Endodermal cell (in vitro differentiated cells): ENCODE data around the gene PI4KA. TPM values are rescaled to one million over a fixed set of nuclear protein-coding genes. Genes with fewer than 3 reads are reported as not detected.

ENCODE experiments used
- DNase-seq: peaks from one replicate; pipeline ENCODE4 v3.0.0-alpha.2; 2017
- H3K27ac ChIP-seq: 2 replicates; pipeline ENCODE4 v1.5.1; 2013; ENCODE audit warnings: mild to moderate bottlenecking, low read depth, low read length, moderate library complexity
- H3K27me3 ChIP-seq: 2 replicates; pipeline ENCODE4 v1.6.1; 2013; ENCODE audit warnings: mild to moderate bottlenecking, low read length, moderate library complexity; ENCODE audit not compliant: insufficient read depth, control insufficient read depth, poor library complexity, severe bottlenecking
- H3K36me3 ChIP-seq: 2 replicates; pipeline ENCODE4 v1.7.0; 2013; ENCODE audit warnings: mild to moderate bottlenecking, low read length, moderate library complexity; ENCODE audit not compliant: control insufficient read depth, insufficient read depth
- H3K4me1 ChIP-seq: one replicate; pipeline ENCODE4 v1.7.0; 2013; ENCODE audit warnings: low read length; ENCODE audit not compliant: control insufficient read depth, insufficient read depth
- H3K4me3 ChIP-seq: 2 replicates; pipeline ENCODE4 v1.5.1; 2013; ENCODE audit warnings: mild to moderate bottlenecking, low read length, moderate library complexity
- H3K9ac ChIP-seq: 2 replicates; pipeline ENCODE4 v1.6.1; 2013; ENCODE audit warnings: mild to moderate bottlenecking, low read length, moderate library complexity; ENCODE audit not compliant: poor library complexity, severe bottlenecking; ENCODE audit errors: extremely low read depth
- H3K9me3 ChIP-seq: 2 replicates; pipeline ENCODE4 v1.6.1; 2013; ENCODE audit warnings: mild to moderate bottlenecking, low read length, moderate library complexity; ENCODE audit not compliant: control insufficient read depth
- H3K27ac Mint-ChIP-seq: 2 replicates; pipeline ENCODE4 v1.8.0; 2020; ENCODE audit warnings: mixed read lengths
- H3K27me3 Mint-ChIP-seq: 2 replicates; pipeline ENCODE4 v1.8.0; 2021; ENCODE audit warnings: mild to moderate bottlenecking, mixed read lengths; ENCODE audit not compliant: insufficient read depth
- H3K36me3 Mint-ChIP-seq: 2 replicates; pipeline ENCODE4 v1.8.0; 2020; ENCODE audit warnings: low read depth, mixed read lengths
- H3K4me1 Mint-ChIP-seq: 2 replicates; pipeline ENCODE4 v1.8.0; 2020; ENCODE audit warnings: mixed read lengths
- H3K4me3 Mint-ChIP-seq: 2 replicates; pipeline ENCODE4 v1.8.0; 2020; ENCODE audit warnings: mild to moderate bottlenecking, moderate library complexity, mixed read lengths
- H3K9me3 Mint-ChIP-seq: 2 replicates; pipeline ENCODE4 v1.8.0; 2020; ENCODE audit warnings: mild to moderate bottlenecking, mixed read lengths
- CTCF ChIP-seq: fragments of 200-600 bp; sonication (generic); conservative IDR thresholded peaks from 2 replicates; pipeline ENCODE4 v1.5.0; 2021; ENCODE audit warnings: antibody characterized with exemption, mild to moderate bottlenecking
- WGBS, 2 experiments: methylation state at CpG; one replicate each; pipeline versions ENCODE4 v1.1.5 to v1.1.7; 2013; ENCODE audit warnings: missing lambda C conversion rate in 2 of 2, mixed read lengths in 1 of 2; ENCODE audit not compliant: insufficient coverage in 1 of 2, insufficient read length in 1 of 2; 5-methylcytosine and 5-hydroxymethylcytosine counted together
- total RNA-seq, 2 donors: library from RNA; stranded (reverse); fragmentation: NEBNext Ultra II Directional in 1 of 2; extraction: Animal tissue kit (Norgen Biotek cat#: 25700) in 1 of 2; gene quantifications; 2 replicates in 1 of 2; 3 replicates in 1 of 2; pipeline ENCODE4 v1.2.1, GENCODE V29; 2021

Gene PI4KA
- total RNA-seq, 2 donors from 2014 or later = 49.0 to 62.0 TPM

- H3K27me3 Mint-ChIP-seq = no peaks in the 10 kb centered on the region
- H3K27ac Mint-ChIP-seq = no peak overlapping the region
- no peak for DNase-seq
- Histone ChIP-seq H3K9ac (no peak overlapping the region), H3K27me3 (no peaks in the 10 kb centered on the region), H3K27ac (no peak overlapping the region), H3K4me1 (no peaks in the 10 kb centered on the region), H3K4me3 (no peak overlapping the region), H3K36me3 (no peaks in the 10 kb centered on the region), H3K9me3 (no peaks in the 10 kb centered on the region)
- WGBS, 2 experiments = 76 to 79% methylated on average over 3 to 5 of the region's 5 CpGs
- H3K36me3 Mint-ChIP-seq = peaks cover 2% of the 10 kb centered on the region
- TF ChIP-seq CTCF = no peak
- no peaks in the 10 kb centered on the region for H3K4me1 Mint-ChIP-seq
- H3K4me3 Mint-ChIP-seq = no peak overlapping the region
- peaks cover 6% of the 10 kb centered on the region for H3K9me3 Mint-ChIP-seq
Measured at GRCh38 chr22:20673295-20674195, 185.1 kb downstream of the PI4KA start.

GRCh38 chr22:20672732-20673131 is 185.9 kb downstream of the PI4KA start:
- Mint-ChIP-seq H3K9me3 (peaks cover 6% of the 10 kb centered on the region), H3K27me3 (no peaks in the 10 kb centered on the region)

GRCh38 chr22:20672082-20672424 is 186.6 kb downstream of the PI4KA start:
- DNase-seq = no peak
- no peaks in the 10 kb centered on the region for H3K27me3 ChIP-seq
- H3K27ac ChIP-seq = no peak overlapping the region
- no peak for TF ChIP-seq CTCF
- no peaks in the 10 kb centered on the region for H3K9me3 ChIP-seq
- no peak overlapping the region for H3K9ac ChIP-seq
- WGBS, 2 experiments = 96% methylated on average over 4 of the region's 5 CpGs; no CpG with 5 or more reads in 1 of the 2 experiments
- H3K4me1 Mint-ChIP-seq = no peaks in the 10 kb centered on the region
- H3K4me1 ChIP-seq = no peaks in the 10 kb centered on the region
- peaks cover 2% of the 10 kb centered on the region for H3K36me3 Mint-ChIP-seq
- no peak overlapping the region for H3K27ac Mint-ChIP-seq
- H3K9me3 Mint-ChIP-seq = peaks cover 6% of the 10 kb centered on the region
- H3K27me3 Mint-ChIP-seq = no peaks in the 10 kb centered on the region
- H3K36me3 ChIP-seq = no peaks in the 10 kb centered on the region
- no peak overlapping the region for H3K4me3 Mint-ChIP-seq
- H3K4me3 ChIP-seq = no peak overlapping the region

More at GRCh38 chr22:20672732-20673131, 185.9 kb downstream of the PI4KA start:
- WGBS, 2 experiments = 80 to 87% methylated on average over 1 to 2 of the region's 3 CpGs
- Histone ChIP-seq H3K27ac (no peak overlapping the region), H3K9me3 (no peaks in the 10 kb centered on the region), H3K4me3 (no peak overlapping the region), H3K4me1 (no peaks in the 10 kb centered on the region), H3K27me3 (no peaks in the 10 kb centered on the region), H3K9ac (no peak overlapping the region), H3K36me3 (no peaks in the 10 kb centered on the region)
- H3K4me1 Mint-ChIP-seq = no peaks in the 10 kb centered on the region
- H3K36me3 Mint-ChIP-seq = peaks cover 2% of the 10 kb centered on the region
- H3K4me3 Mint-ChIP-seq = no peak overlapping the region
- DNase-seq = no peak
- TF ChIP-seq CTCF = no peak
- no peak overlapping the region for H3K27ac Mint-ChIP-seq
